Stimulated activated naive CD4-positive, alpha-beta T cell (primary cell): ENCODE results near the gene KLHL17.

Experiments used
- DNase-seq, 6 experiments: peaks; one replicate each; lab custom pipeline; 2025; lab: John Stamatoyannopoulos, UW

Gene KLHL17

DNA sequence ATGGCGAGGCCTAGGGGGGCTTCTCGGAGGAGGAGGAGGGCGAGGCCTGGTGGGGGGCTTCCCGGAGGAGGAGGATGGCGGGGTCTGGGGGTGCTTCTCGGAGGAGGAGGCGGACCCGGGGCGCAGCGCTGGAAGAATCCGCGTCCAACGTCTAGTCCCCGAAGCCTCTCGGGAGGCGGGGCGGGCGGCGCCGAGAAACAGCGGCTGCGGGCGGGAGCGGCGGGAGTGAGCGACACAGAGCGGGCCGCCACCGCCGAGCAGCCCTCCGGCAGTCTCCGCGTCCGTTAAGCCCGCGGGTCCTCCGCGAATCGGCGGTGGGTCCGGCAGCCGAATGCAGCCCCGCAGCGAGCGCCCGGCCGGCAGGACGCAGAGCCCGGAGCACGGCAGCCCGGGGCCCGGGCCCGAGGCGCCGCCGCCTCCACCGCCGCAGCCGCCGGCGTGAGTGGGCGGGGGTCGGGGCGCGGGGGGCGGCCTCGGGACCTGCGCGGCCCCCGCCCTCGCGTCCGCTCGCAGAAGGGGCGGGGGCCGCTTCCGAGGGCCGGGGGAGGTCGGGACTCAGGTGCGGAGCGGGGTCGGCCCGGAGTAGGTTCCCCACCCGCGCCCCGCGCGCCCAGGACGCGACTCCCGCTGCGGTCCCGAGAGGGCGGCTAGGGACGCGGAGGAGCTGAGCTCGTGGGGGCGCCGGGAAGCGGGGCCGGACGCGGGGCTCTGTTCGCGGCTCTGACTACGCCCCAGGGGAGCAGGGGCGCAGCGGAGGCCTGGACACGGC is at the start of gene KLHL17:
KLHL17 (plus strand) TSS at position 222 of the 769 bp plus-strand sequence; CDS start at position 332, 110 bp downstream.
- DNase-seq = peak; percentile 40 to 75 (median 67)

GRCh38 chr1:910881-911721 is 49.3 kb upstream of the KLHL17 start:
- DNase-seq = no peak

DNA sequence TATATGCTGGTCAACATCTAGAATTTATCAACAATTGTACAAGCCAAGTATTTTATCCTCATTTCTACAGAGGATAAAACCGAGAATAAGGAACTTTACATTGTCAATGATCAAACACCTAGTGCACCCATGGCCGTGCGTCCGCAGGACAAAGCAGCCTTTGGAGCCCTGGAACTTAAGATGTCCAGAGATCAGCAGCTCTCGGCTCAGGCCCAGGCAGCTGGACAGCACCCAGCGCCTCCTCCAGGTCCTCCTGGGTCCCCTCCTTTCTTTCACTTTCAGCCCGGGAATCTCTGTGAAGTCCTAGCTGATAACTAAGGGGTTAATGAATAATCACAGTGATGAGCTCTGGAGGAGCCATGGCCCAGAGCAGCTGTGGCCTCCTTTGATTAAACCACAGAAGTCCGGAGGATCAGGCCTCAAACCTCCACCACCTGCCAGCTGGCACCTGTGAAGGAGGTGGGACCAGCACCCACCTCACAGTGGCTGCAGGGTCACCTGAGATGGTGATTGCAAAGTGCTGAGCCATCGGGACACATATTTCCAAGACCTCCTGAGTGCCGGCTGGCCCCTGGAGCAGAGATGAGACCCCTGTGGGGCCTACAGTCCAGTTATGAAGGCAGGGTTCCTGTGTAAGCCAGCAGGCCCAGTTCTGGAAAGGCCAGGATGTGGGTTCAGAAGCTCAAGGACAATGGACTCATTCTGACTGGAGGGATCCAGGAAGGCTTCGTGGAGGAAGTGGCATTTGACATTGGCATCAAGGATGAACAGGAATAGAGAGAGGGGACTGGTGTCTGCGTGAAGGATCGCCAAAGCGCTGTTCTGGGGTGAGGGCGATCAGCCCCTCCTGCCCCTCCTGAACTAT is 48.3 kb upstream of the KLHL17 start:
- no peak for DNase-seq

DNA sequence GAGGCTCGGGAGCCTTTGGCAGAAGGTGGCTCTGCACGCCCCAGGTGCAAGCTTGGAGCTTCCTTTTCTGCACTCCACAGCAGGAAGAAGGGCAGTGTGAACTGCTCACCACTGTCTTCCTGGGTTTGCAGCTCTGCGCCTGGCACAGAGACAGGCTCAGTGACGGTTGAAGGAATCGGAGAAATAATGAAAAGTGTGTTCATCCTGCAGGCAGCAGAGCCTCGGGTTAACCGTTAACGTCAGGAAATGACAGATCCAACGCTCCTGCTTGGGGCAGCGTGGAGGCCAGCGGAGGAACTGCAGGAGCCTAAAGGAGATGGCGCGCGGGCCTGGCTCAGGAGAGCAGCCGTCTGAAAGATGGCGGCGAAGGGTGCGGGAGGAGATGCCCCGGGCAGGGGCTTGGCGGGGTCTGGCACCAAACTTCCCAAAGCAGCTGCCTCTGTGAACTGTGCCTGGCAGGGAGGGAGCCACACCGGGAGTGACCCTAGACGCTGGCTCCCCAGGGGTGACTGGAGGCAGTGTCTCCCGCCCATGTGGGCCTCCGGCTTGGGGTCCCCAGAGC is 47.6 kb upstream of the KLHL17 start:
- no peak for DNase-seq

DNA sequence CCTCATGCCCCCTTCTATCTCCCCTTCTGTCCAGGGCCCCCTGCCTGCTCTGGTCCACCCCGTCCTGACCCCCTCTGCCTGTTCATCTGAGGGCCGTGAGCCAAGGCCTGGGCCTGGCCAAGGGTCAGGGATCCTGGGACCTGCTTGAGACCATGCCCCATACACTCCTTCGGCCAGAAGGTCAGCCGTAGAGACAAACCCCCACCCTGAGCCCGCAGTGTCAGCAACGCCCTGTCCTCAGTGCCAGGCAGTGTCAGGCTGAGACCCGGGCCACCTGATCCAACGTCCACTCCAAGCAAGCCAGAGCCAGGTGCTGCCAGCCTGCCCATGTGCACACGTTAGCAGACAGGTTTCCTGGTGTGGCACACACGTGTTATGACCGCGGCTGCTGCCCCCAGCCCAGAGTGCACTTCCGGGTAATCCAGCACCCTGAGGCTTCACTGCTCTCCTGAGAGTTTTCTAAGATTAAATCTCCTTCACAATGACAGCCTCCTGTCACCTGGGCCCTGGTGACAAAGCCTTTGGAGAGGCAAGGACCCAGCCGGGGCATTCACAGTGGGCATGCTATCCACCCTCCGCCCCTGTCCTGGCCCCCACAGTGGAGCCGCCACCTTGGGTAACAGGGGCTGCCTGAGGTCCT is 46.8 kb upstream of the KLHL17 start:
- no peak for DNase-seq

DNA sequence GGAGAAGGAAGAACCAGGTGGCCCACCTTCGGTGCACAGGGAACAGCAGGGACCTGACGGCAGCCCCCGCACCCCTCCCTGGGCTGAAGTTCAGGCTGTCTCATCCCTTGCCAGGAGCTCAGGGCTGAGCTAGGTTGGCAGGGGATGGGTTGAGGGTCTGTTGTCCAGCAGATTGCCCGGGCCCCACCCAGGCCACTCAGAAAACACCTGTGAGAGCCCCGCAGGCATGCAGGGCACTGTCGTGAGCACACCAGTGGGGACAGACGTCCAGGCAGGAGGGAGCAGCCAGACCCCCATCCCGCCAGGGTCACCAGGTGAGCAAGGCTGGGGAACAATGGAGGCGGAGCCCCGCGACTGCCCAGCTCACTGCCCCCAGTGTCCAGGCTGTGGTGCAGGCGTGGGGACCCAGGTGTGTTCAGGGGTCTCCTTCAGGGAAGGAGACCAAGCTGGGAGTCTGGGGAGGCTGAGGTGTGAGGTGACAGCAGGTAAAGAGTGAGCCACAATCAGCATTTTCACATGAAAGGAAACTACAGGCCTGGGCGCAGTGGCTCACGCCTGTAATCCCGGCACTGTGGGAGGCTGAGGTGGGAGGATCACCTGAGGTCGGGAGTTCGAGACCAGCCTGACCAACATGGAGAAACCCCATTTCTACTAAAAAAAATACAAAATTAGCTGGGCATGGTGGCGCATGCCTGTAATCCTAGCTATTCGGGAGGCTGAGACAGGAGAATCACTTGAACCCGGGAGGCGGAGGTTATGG is 46.1 kb upstream of the KLHL17 start:
- no peak for DNase-seq

DNA sequence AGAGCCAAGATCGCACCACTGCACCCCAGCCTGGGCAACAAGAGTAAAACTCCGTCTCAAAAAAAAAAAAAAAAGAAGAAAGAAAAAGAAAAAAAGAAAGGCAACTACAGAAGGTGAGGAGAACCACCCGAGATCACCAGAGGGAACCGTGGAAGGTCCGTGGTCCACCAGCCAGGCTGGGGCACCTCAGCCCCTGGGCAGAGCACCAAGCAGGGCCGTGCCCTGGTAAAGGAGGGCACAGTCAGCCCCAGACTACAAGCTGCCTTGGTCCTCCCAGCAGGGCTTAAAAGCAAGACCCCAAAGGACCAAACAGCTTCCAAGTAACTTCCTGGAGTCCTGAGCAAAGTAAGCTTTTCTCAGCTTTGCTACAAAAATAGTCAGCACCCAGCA is 45.5 kb upstream of the KLHL17 start:
- DNase-seq = no peak

DNA sequence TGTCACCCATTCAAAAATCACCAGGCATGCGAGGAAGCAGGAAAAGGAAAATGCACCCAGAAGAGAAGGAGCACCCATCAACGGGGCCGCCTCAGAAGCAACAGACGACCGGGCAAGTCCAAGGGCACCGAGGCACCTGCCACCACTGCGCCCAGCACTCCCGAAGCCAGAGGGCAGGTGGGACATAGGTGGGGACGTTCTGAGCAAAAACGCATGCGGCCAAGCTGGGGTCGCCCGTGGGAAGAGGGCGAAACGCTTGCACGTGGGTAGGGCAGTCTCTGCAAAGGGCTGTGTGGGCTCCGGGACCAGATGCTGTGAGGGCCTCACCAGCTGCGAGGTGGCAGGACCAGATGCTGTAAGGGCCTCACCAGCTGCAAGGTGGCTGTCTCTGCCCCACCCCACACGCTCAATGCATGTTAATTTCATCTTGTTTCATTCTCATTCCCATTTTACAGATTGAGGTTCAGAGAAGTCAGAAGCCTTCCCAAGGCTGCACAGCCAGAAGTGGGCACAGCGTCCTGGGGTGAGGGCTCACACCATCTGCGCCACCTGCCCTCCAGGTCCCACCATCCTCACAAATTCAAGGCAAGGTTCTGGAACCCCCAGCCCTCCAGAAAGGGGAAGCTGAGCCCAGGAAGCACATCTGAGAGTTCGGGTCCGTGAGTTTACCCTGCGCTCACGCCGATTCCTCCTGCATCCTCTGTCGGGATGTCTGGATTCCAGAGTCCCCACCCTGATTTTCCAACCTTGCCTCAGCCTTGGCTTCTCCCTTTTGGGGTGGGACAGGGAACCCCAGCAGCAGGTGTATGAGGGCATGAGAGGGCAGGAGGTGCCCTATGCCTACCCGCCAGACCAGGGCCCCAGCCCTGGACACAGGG is 44.9 kb upstream of the KLHL17 start:
- no peak for DNase-seq

- DNase-seq = no peak
Observed at GRCh38 chr1:916173-917075, 44.0 kb upstream of the KLHL17 start.

DNA sequence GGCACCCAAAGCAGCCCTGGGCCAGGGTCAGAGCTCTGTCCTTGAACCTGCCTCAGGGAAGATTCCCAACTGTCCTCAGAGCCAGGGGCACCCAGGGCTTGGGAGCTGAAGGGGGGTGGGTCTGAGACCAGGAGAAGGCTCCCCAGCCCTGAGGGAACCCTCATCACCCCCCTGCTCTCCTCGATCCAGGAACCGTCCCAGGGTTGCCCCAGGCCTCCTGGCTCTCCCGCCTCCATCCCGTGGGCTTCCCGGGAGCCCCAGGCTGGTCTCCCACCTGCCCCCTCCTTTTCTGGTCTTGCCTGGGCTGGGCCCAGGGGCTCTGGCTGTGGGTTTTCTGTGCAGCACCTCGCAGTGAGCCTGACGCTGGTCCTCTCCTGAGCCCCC is 43.3 kb upstream of the KLHL17 start:
- no peak for DNase-seq

DNA sequence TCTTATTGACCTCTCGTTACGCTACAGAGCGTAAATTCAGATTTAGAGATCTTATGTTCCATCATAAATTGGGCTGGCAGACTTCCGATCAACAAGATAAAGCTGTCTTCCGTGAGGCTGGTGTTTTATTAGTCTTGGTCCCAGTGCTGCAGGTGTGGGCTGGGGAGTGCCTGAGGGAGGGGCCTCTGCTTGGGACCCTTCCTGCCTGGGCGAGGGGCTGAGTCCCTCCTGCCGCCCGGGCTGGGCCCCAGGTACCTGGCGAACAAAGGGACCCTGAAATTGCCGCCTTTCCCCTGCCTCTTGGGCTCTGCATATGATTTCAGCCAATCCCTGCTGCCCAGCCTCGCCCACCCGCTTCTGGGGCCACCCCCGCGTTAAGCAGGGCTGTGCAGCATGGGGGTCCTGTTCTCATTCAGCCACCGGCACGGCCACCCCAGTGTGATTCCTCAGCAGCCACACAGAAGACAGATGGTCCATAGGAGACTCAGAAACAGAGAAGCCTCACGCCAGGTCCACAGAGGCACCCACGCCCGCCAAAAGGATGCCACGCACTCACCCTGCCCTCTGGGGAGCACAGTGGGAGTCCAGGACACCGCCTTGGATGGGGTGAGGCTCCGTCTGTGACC is 42.8 kb upstream of the KLHL17 start:
- DNase-seq = no peak

GRCh38 chr1:918353-918752 is 42.0 kb upstream of the KLHL17 start:
- DNase-seq = no peak

GRCh38 chr1:918843-919242 is 41.5 kb upstream of the KLHL17 start:
- DNase-seq = no peak

- DNase-seq = no peak
Observed at GRCh38 chr1:919271-919872, 41.0 kb upstream of the KLHL17 start.

DNA sequence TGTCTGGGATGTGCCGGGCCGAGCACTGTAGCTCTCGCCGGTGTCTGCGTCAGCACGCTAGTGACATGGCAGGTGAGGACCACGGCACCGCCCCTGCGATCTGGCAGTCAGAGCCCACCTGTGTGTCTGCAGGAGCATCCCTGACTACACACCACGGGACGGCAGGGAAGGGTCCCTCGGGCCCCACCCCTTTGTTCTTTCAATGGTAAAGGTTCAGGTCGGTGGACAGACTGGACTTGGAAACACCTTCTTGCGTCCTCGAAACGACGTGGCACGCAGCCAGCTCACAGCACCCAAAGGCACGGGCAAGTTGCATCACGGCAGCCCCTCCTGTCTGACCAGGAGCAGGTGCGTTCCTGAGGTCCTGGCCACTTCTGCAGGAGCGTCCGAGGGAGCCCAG is 40.4 kb upstream of the KLHL17 start:
- no peak for DNase-seq

GRCh38 chr1:920521-920920 is 39.9 kb upstream of the KLHL17 start:
- DNase-seq = no peak

GRCh38 chr1:921011-921837 is 39.2 kb upstream of the KLHL17 start:
- DNase-seq = peak in 2 of 6 experiments; percentile 15 to 31
